ENCODE data around the gene TSSK6. TPM values are rescaled to one million over a fixed set of nuclear protein-coding genes. Genes with fewer than 3 reads are reported as not detected.

TSSK6 gene
- total and polyA plus RNA-seq, 2 of the 4 experiments (the other 2 are of a cell fraction) = 1.3 to 2.2 TPM

- H4K91ac ChIP-seq (ENCODE audit: insufficient read depth, low read depth, low read length) = no peak overlapping the region
- no peak overlapping the region for H2BK5ac ChIP-seq (ENCODE audit: low read depth, low read length, poor library complexity, severe bottlenecking)
- no peaks in the 10 kb centered on the region for H3K27me3 ChIP-seq (ENCODE audit: control insufficient read depth, insufficient read depth, low read length)
- H2BK15ac ChIP-seq (ENCODE audit: low read depth, low read length) = no peak overlapping the region
- H3K9me1 ChIP-seq (ENCODE audit: insufficient read depth, low read length) = no peaks in the 10 kb centered on the region; the same call in 1 of the 2 replicates
- no peak overlapping the region for H3K4me2 ChIP-seq (ENCODE audit: low read depth, low read length)
- H4K20me1 ChIP-seq (ENCODE audit: insufficient read depth, low read length) = no peaks in the 10 kb centered on the region
- H3K4ac ChIP-seq (ENCODE audit: low read depth, low read length) = no peak overlapping the region
- no peak overlapping the region for H3K18ac ChIP-seq (ENCODE audit: low read depth, low read length)
- H3K4me1 ChIP-seq (ENCODE audit: control insufficient read depth, insufficient read depth, low read length) = no peaks in the 10 kb centered on the region
- H3K4me3 ChIP-seq (ENCODE audit: insufficient read depth, low read depth, low read length) = no peak overlapping the region
- no peak overlapping the region for H3K9ac ChIP-seq (ENCODE audit: low read depth, low read length)
- no peak overlapping the region for H2AFZ ChIP-seq (replicated peaks; ENCODE audit: low read length, poor library complexity)
- H2BK20ac ChIP-seq (ENCODE audit: low read depth, low read length) = no peak overlapping the region
- no peak overlapping the region for H3K56ac ChIP-seq (ENCODE audit: extremely low read depth, insufficient read depth, low read length)
- H3K9me3 ChIP-seq (ENCODE audit: control insufficient read depth, insufficient read depth, low read length) = no peaks in the 10 kb centered on the region
- in situ Hi-C loops (cut with MboI; ENCODE audit: low sequenced_read_pairs) = no loop called here
- no peak overlapping the region for H2AK5ac ChIP-seq (ENCODE audit: low read depth, low read length)
- dilution Hi-C loops (cut with HindIII; ENCODE audit: low sequenced_read_pairs, unreplicated experiment) = no loop called here
- ATAC-seq (ENCODE audit: low read depth) (no peak), DNase-seq (no peak)
- ChIA-PET POLR2A (ENCODE audit: unreplicated experiment) (interaction anchor here (0.7 kb wide), 1 partner anchor 64 kb away, joined by 3 read pairs; no protein-coding TSS in a partner anchor), CTCF (no interaction called here)
- H4K8ac ChIP-seq (ENCODE audit: low read depth in 2 of 2, low read length in 2 of 2) = no peak overlapping the region
- no peak overlapping the region for H3K14ac ChIP-seq (replicated peaks; ENCODE audit: low read depth, low read length)
- BruUV-seq (replicated peaks) = no TSS peak
- no peaks in the 10 kb centered on the region for H3K79me1 ChIP-seq (ENCODE audit: low read depth in 1 of 2, low read length in 2 of 2)
- TF ChIP-seq CHD1 (IDR thresholded peaks at IDR 0.05; ENCODE audit: low read depth, low read length) (no peak), RCOR1 (IDR thresholded peaks at IDR 0.05; ENCODE audit: insufficient replicate concordance, low read length) (no peak), MAFK (IDR thresholded peaks at IDR 0.05; ENCODE audit: low read depth, low read length) (no peak), RAD21 (IDR thresholded peaks at IDR 0.05; ENCODE audit: low read length) (no peak), USF2 (IDR thresholded peaks at IDR 0.05; ENCODE audit: low read depth, low read length) (no peak), MAZ (IDR thresholded peaks at IDR 0.05; ENCODE audit: borderline replicate concordance, low read depth, low read length) (no peak), SMC3 (IDR thresholded peaks at IDR 0.05; ENCODE audit: low read depth, low read length) (no peak), FOS (IDR thresholded peaks at IDR 0.05; ENCODE audit: low read depth, low read length) (no peak), CEBPB (IDR thresholded peaks at IDR 0.05; ENCODE audit: low read depth, low read length) (no peak)
- WGBS, 2 experiments (ENCODE audit: extremely low coverage in 2 of 2, insufficient read length in 1 of 2) = no CpG with 5 or more reads among the region's 4 CpGs
- no peaks in the 10 kb centered on the region for H3K36me3 ChIP-seq (ENCODE audit: control insufficient read depth, insufficient read depth, low read length)
- intact Hi-C loops (cut with micrococcal nuclease) = no loop called here
- H3K27ac ChIP-seq (ENCODE audit: insufficient read depth, low read length) = no peak overlapping the region
- peak overlapping the region; percentile 5 for H2AK9ac ChIP-seq (replicated peaks; ENCODE audit: low read depth, low read length, poor library complexity)
- no peak overlapping the region for H4K5ac ChIP-seq (ENCODE audit: low read depth, low read length)
- H3K23ac ChIP-seq (ENCODE audit: low read depth, low read length) = no peak overlapping the region
- no peak overlapping the region for H2BK120ac ChIP-seq (ENCODE audit: low read depth, low read length)
These were observed 44.6 kb upstream of the TSSK6 start for GRCh38 chr19:19559931-19560330.

Data from IMR-90 (cell line).